IPS-20b (cell line): ENCODE measurements around the gene TP53BP2.

Source experiments
- H3K27ac ChIP-seq: one replicate; pipeline ENCODE4 v1.5.1; 2013; ENCODE audit warnings: low read length
- H3K27me3 ChIP-seq: 2 replicates; pipeline ENCODE4 v1.6.1; 2013; ENCODE audit warnings: mild to moderate bottlenecking, low read length, inconsistent platforms; ENCODE audit not compliant: insufficient read depth
- H3K36me3 ChIP-seq: 2 replicates; pipeline ENCODE4 v1.6.1; 2013; ENCODE audit warnings: low read depth, mild to moderate bottlenecking, inconsistent platforms, low read length, moderate library complexity; ENCODE audit not compliant: insufficient read depth
- H3K4me1 ChIP-seq: 2 replicates; pipeline ENCODE4 v1.6.1; 2013; ENCODE audit warnings: mild to moderate bottlenecking, control low read depth, inconsistent platforms, low read length, moderate library complexity; ENCODE audit not compliant: insufficient read depth
- H3K4me3 ChIP-seq: 2 replicates; pipeline ENCODE4 v1.5.1; 2013; ENCODE audit warnings: mild to moderate bottlenecking, low read length, inconsistent platforms
- H3K9ac ChIP-seq: 2 replicates; pipeline ENCODE4 v1.6.1; 2013; ENCODE audit warnings: low read depth, mild to moderate bottlenecking, inconsistent platforms, low read length, moderate library complexity
- H3K9me3 ChIP-seq: 2 replicates; pipeline ENCODE4 v1.6.1; 2013; ENCODE audit warnings: mild to moderate bottlenecking, low read depth, low read length, inconsistent platforms; ENCODE audit not compliant: insufficient read depth

Gene TP53BP2

DNA sequence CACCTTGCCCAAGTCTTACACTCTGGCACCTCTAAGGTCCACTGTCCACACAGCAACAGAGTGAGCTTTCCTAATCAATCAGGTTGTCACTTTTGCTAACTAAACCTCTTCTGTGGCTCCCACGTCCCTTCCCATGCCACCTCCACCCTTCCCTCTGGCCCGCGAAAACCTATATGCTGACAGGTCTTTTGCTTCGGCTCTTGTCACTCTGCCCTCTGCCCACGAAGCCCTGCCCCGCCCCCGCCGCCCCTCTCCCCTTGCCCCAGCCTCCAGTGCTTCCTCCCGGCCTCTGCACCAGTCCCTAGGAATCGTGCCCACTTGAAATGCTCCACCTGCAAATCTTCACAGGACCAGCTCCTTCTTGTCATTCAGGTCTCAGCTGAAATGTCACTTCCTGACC lies 8.1 kb downstream of the TP53BP2 start:
- no peak overlapping the region for H3K9ac ChIP-seq
- no peaks in the 10 kb centered on the region for H3K27me3 ChIP-seq
- no peak overlapping the region for H3K27ac ChIP-seq
- H3K9me3 ChIP-seq, result no peaks in the 10 kb centered on the region
- no peaks in the 10 kb centered on the region for H3K36me3 ChIP-seq
- no peak overlapping the region for H3K4me3 ChIP-seq
- H3K4me1 ChIP-seq, result peaks cover 29% of the 10 kb centered on the region

DNA sequence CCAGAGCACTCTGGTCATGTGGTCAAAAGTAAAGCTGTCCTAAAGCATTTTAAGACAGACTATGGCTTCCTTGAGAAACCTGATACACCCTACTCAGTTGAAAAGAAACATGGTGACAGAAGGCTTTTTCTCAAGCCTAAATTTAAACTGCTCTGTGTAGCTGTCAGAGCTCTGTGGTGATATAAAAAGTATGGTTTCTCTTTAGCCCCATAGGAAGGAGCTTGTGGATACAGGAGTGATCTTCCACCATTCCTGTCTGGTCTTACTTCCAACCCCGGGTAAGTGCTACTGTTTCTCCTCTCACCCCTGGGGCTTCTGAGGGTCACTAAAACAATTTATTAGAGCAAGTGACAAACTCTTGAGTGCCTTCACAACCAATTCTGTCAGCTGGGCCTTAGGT lies 8.5 kb downstream of the TP53BP2 start:
- Histone ChIP-seq H3K27me3 (no peaks in the 10 kb centered on the region), H3K9me3 (no peaks in the 10 kb centered on the region), H3K4me3 (no peak overlapping the region), H3K9ac (no peak overlapping the region), H3K4me1 (peaks cover 32% of the 10 kb centered on the region), H3K27ac (no peak overlapping the region), H3K36me3 (no peaks in the 10 kb centered on the region)

DNA sequence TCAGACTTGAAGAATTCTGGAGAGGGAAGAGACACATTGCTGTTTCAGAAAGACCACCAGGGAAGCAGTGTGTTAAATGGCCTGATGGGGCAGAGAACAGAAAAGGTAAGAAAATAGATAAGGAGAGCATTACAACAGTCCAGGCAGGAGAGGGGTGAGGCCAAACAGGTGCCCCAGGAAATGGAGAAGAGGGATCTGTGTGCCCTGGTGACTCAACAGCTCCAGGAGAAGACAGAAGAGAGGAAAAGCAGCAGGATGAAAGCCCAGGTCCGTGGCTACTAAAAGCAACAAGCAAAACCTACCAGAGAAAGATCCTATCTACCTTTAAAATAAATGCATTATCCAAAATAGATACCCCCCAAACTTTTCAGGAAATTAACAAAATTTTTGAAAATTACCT lies 9.2 kb downstream of the TP53BP2 start:
- Histone ChIP-seq H3K4me3 (no peak overlapping the region), H3K27ac (no peak overlapping the region), H3K27me3 (no peaks in the 10 kb centered on the region), H3K4me1 (peaks cover 32% of the 10 kb centered on the region), H3K36me3 (no peaks in the 10 kb centered on the region), H3K9me3 (no peaks in the 10 kb centered on the region), H3K9ac (no peak overlapping the region)

DNA sequence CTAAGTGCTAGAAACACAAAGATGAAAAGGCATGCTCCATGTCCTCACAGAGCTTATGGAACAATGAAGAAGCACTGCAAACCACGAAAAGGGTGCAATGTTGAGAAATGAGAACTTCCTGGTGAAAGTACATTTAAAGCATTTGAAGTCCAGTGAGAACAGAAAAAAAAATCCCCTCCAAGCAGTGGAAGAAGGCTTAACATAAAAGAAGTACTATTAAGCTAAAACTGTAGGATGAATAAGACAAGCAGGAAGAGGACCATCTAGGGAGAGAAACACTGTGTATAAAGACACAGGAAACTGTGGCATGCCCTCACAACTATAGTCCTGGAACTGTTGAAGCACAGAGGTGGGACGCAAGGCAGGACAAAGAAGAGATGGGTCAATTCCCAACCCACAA lies 10.0 kb downstream of the TP53BP2 start:
- Histone ChIP-seq H3K36me3 (no peaks in the 10 kb centered on the region), H3K4me1 (peaks cover 27% of the 10 kb centered on the region), H3K9ac (no peak overlapping the region), H3K9me3 (no peaks in the 10 kb centered on the region), H3K4me3 (no peak overlapping the region), H3K27me3 (no peaks in the 10 kb centered on the region), H3K27ac (no peak overlapping the region)

DNA sequence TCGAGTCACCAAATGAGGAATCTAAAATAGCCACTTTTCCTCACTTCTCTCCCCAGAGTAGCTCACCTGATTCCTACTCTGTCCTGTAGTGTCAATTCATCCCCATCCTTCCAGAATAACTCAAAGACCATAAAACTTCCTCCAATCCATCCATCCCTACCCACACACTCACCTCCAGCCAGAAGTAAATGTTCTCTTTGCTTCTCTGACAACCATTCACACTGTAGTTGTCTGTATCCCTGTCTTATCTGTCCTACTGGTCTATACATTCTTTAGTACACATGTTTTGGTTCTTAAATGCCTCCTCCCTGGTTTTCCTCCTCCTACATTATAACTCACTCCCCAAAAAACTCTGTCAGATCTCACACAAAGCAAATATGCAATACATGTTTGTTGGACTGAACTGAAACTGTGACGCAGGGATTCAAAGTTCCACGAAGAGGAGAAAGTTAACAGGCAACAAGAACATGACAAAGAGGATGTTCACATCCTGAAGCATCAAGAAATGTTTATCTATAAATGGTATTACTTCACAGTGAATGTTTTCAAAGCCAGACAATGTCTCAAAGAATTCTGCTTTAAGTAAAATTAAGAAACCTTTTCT lies 11.0 kb downstream of the TP53BP2 start:
- Histone ChIP-seq H3K4me3 (no peak overlapping the region), H3K9me3 (no peaks in the 10 kb centered on the region), H3K27me3 (no peaks in the 10 kb centered on the region), H3K9ac (no peak overlapping the region), H3K4me1 (peaks cover 22% of the 10 kb centered on the region), H3K36me3 (no peaks in the 10 kb centered on the region), H3K27ac (no peak overlapping the region)

DNA sequence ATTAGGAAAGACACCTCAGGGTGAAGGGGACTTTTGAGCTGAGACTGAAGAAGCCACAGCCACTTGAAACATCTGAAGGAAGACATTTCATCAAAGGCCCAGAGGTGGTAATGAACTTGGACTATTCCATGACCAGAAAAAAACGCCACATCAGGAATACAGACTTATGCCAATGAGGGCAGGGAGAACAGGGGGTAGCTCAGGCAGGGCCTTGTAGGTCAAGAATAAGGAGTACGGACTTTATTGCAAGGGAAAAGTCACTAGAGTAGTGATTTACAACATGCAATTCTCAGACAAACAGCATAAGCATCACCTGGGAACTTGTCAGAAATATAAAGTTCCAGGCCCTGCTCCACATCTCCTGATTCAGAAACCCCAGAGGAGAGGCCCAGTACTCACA lies 11.8 kb downstream of the TP53BP2 start:
- no peak overlapping the region for H3K9ac ChIP-seq
- no peaks in the 10 kb centered on the region for H3K36me3 ChIP-seq
- peaks cover 22% of the 10 kb centered on the region for H3K4me1 ChIP-seq
- no peaks in the 10 kb centered on the region for H3K27me3 ChIP-seq
- no peak overlapping the region for H3K27ac ChIP-seq
- no peak overlapping the region for H3K4me3 ChIP-seq
- H3K9me3 ChIP-seq, result no peaks in the 10 kb centered on the region

DNA sequence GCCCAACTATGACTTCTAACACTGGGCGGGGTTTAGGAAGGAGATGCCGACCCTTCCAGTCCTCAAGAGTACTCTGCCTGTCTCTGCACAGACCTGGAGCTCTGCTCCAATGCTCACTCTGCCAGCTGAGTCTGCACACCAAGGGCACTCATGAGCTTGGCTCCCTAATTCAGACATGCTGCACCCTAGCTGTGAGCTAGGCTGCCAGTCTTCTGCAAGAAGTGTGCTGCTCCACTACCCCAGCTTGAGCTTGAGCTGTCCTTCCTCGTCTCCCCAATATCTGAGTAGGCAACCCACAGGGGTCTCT lies 13.2 kb downstream of the TP53BP2 start:
- H3K4me1 ChIP-seq, result peaks cover 15% of the 10 kb centered on the region
- H3K27ac ChIP-seq, result no peak overlapping the region
- H3K27me3 ChIP-seq, result no peaks in the 10 kb centered on the region
- H3K4me3 ChIP-seq, result no peak overlapping the region
- no peaks in the 10 kb centered on the region for H3K36me3 ChIP-seq
- H3K9ac ChIP-seq, result no peak overlapping the region
- no peaks in the 10 kb centered on the region for H3K9me3 ChIP-seq

DNA sequence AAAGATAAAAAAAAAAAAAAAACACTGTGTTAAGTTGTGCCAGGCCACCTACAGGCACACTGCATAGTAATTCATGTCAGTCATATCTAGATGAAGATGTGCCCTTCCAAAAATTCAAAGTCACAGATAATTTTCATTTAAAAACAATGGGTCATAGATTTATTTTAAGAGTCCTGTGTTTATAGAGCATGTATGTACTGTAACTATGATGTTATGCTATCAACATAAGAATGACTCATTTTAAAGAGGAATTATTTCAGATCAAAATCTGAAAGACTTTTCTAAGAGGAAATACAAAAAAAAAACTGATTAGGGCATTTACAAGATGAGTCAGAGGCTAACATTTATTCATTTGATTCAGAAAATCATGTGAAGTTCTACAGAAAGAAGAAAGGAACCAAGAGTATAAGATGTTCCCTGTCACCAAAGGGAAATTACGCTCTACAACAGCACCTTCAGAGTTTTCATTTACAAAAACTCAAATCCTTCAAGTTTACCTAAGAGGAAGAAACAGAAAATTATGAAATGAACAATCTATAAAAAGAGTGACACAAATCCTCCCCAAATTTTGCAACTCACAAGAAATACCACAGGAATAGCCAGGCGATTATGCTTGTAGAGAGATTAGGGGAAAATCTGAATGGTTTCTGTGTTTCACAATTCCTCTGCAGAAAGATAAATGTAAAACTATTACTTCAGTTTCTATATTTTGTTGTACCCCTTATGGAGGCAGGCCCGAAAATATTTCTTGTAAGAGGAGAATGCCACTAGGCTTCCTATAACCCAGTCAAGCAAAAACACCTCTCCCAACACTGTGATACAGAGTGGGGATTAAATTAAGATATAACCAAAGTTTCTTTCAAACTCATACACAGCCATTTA lies 13.8 kb downstream of the TP53BP2 start:
- peaks cover 21% of the 10 kb centered on the region for H3K4me1 ChIP-seq
- no peaks in the 10 kb centered on the region for H3K27me3 ChIP-seq
- no peak overlapping the region for H3K9ac ChIP-seq

DNA sequence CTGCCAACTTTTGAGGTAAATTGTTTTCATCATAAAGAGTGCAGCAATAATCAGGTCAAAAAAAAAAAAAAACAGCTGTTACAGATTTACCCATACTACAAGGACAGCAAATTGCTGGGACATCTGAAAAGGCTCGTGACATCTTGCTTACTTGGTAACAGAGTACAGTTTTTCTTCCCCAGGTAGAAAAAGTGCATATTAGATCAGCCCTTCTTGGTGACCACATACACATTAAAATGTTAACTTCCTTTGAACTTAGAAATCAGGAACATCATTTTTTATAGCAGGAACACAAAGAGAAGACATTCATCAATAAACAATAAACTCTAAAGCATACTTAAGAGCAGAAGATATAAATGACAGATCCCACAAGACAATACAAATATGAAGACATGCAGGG lies 16.1 kb downstream of the TP53BP2 start:
- Histone ChIP-seq H3K4me3 (no peak overlapping the region), H3K27me3 (no peaks in the 10 kb centered on the region), H3K9me3 (no peaks in the 10 kb centered on the region), H3K27ac (no peak overlapping the region), H3K36me3 (no peaks in the 10 kb centered on the region), H3K4me1 (peaks cover 19% of the 10 kb centered on the region), H3K9ac (no peak overlapping the region)

More for the DNA sequence above, 13.8 kb downstream of the TP53BP2 start:
- no peaks in the 10 kb centered on the region for H3K9me3 ChIP-seq
- no peak overlapping the region for H3K4me3 ChIP-seq
- no peak overlapping the region for H3K27ac ChIP-seq
- no peaks in the 10 kb centered on the region for H3K36me3 ChIP-seq

DNA sequence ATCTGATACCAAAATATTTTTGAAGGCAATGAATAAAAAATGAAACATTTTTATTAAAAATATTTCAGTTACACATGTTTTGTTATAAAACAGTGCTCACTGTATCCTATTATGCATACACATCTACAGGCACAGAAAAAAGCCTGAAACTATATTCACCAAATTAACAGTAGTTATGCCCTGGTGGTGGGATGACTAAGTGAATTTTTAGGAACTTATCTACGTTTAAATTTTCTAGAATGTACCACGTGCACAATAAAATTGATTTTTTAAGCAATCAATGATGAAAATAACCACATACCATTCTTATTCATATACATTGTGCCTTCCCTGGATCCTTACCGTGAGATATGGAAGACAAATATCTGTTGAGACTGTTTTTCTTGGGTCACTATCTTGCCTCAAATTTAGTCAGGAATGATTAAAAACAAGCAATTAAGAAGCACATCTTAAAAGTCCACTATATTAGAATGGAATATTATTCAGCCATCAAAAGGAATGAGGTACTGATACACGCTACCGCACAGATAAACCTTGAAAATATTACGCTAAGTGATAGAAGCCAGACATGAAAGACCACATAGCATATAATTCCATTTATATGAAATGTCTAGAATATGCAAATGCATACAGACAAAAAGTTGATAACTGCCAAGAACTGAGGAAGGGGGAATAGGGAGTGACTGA lies 17.4 kb downstream of the TP53BP2 start:
- H3K9ac ChIP-seq, result no peak overlapping the region
- H3K9me3 ChIP-seq, result no peaks in the 10 kb centered on the region
- no peaks in the 10 kb centered on the region for H3K27me3 ChIP-seq
- H3K4me1 ChIP-seq, result peaks cover 19% of the 10 kb centered on the region
- no peak overlapping the region for H3K4me3 ChIP-seq
- H3K27ac ChIP-seq, result no peak overlapping the region
- H3K36me3 ChIP-seq, result no peaks in the 10 kb centered on the region

DNA sequence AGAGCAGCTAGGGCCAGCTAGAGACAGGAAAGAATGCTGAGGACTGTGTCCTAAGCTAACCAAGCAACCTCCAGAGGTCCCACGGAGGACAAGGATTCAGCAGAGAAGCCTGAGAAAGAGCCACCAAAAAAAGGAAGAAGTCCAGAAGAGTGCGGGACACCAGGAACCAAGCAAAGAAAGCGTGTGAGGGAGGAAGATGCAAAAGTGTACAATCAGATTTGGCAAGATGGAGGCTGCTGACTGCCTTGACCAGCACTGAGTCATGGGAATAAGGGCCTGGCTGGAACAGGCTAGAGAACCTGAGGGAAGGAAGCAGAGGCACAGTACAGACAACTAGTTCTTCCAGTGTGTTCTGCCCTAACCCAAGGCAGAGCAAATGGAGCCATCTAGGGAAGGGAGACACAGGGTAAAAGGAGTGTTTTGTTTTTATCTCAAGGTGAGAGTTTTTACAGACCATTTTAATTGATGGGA lies 18.5 kb downstream of the TP53BP2 start:
- no peak overlapping the region for H3K9ac ChIP-seq
- H3K27me3 ChIP-seq, result no peaks in the 10 kb centered on the region
- no peaks in the 10 kb centered on the region for H3K9me3 ChIP-seq
- H3K4me1 ChIP-seq, result peaks cover 12% of the 10 kb centered on the region
- no peak overlapping the region for H3K27ac ChIP-seq
- no peaks in the 10 kb centered on the region for H3K36me3 ChIP-seq
- no peak overlapping the region for H3K4me3 ChIP-seq
